Left forelimb (tissue), 1 donor: ENCODE data around the gene DCAF17.
"Not testable (repeated sequence)": the region's sequence is repeated elsewhere in the genome, so short reads cannot be mapped to it uniquely, and the experiment has no call there.

Experiments
- DNase-seq: peaks from one replicate; pipeline ENCODE4 v3.0.0-alpha.2; 2018; ENCODE audit warnings: low spot score

DCAF17 gene

DNA sequence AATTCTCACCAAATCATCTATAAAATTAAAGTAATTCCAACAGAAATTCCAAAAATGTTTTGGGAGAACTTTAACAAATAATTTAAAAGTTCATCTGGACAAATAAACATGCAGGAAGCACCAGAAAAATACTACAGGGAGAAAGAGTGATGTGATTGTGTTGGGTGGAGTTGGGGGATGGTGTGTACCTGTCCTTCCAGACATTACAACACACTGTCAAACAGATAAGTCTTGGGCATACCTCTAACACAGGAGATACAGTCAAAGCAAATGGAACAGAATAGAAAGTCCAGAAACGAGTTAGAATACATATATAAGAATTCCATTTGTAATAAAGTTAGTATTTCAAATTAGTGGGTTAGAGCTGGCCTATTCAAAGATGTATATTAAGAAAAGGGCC, 22.8 kb upstream of the DCAF17 start:
- no peak for DNase-seq

DNA sequence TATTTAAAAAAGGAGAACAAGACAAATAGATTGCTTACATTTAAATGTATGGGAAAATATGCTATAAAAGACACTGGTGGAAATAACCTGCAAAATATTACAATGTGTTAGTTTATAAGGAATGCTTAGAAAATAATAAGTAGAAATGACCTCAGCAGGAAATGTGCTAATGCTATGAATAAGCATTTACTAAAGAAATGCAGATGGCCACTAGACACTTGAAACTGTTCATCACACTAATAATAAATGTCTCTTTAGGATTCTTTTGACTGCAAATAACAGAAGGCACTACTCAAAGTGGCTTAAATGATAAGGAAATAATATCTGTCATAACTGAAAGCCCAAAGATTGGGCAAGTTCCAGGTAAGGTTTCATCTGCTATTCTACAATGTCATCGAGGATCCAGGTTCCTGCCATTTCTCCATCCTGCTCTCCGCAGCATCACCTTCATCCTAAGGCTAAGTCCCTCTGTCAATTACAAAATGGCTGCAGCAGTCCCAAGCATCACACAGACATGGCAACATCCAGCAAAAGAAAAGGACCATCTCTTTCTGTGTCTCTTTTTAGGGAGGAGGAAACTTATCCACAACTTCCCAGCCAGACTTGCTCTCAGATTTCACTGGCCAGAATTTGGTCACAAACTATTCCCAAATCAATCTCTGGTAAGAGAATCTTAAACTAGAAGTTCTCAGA, 22.1 kb upstream of the DCAF17 start:
- no peak for DNase-seq

DNA sequence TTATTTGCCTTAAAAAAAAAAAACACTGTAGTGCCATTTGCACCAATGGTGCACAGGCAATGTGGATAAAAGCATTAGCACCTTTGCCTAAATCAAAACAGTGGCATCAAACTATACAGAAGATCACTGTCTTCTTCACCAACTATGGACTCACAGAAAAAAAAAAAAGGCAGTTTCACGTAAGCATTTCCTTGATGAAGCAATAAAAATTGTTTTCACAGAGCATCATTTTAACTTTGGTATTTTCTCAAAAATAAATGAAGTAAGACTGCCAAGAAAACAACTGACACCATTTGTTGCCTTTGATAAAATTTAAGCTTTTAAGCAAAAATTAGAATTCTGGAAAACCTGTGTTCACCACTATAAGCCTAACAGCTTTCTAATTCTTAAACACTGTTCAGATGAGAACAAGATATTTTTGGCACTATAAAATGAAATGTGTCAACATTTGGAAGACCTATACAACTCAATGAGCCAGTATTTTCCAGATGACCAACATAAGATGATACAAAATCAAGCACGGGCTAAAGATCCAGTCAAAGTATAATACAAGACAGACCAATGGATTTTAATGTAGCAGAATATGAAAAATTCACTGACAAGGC, 21.4 kb upstream of the DCAF17 start:
- no peak for DNase-seq

DNA sequence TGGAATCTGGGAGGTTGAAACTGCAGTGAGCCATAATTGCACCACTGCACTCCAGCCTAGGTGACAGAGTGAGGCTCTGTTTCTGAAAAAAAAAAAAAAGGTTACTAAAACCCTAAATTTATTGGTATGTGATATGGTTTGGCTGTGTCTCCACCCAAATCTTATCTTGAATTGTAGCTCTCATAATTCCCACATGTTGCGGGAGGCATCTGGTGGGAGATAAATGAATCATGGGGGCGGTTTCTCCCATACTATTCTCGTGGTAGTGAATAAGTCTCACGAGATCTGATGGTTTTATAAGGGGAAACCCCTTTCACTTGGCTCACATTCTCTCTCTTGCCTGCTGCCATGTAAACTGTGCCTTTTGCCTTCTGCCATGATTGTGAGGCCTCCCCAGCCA, 19.4 kb upstream of the DCAF17 start:
- DNase-seq: not testable (repeated sequence)

DNA sequence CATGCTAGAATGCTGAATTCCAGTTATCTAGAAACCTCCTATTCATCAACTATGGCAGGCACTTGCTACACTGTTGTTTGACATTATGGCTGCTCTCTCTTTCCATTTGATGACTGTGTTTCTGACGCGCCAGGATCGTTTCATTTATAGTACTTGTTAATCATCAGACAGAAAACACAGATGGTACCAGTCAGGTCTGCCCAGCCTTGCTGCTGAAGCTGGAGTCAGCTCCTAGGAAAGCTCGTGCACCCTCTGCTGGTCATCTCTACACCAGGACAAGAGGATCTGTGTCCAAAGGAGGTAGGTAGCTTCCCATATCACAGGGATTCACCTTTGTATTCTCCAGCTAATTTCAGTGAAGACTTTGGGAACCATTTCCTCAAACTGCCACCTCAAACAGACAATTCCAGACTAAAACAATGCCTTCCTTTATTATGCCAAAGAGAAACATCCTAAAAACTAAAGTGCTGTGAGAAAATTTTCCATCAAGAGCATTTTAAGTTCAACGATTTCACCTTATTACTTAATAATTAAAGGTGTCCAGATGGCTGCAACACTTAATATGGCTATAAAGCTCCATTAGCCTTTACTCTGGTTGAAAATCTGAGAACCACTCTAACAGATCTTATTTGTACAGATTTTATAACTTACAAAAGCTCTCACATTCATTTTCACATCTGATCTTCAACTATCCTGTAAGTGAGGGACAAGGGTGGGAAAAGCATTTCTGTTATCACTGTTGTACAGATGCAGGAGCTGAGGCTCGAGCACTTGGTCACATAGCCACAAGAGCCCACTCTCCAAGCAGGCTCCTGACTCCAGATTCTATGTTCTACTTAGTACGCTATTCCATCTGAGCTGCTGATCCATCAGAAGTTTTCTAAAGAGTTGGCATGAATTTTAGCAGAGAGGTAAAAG, 17.8 kb upstream of the DCAF17 start:
- DNase-seq: peak; percentile 73

DNA sequence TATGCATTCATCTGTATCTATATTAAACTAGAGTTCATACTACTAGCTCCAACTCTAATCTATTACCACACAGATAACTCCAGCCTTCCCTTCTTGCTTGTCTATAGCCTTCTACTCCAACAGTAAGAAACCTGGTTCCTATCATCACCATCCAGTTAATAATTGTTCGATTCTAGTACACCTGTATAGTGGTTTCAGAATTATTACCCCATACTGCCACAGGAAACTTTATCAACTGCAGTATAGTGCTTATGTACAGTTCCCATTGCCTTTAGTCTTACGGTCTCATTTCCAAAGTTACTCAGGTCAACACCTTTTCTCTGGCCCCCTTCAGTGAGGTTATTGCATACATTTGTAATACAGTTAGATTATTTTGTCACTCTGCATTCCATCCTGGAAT, 14.7 kb upstream of the DCAF17 start:
- no peak for DNase-seq

DNA sequence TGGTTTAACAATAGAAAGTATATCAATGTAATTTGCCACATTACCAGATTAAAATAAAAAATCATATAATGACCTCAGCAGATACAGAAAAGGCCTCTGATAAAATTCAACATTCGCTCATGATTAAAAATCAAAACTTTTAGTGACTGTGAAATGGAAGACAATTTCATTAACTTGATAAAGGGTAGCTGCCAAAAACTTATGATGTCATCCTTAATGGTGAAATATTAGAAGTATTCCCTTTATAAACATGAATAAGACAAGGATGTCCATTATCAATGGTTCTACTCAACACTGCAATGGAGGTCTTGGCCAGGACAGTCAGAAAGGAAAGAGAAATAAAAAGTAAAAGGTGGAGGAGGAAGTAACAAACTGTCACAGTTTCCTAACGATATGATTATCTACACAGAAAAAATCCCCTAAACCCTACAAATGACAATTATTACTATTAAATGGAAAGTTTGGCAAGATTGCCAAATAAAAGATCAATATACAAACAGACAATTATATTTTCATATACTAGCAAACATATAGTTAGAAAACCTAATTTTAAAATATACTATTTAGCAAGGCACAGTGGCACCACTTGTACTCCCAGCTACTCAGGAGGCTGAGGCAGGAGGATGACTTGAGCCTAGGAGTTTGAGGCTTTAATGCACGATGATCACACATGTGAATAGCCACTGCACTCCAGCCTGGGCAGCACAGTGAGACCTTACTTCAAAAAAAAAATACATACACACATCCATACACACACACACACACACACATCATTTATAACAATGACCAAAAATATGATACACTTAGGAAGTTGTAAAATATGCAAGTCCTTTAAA, 13.1 kb upstream of the DCAF17 start:
- no peak for DNase-seq

DNA sequence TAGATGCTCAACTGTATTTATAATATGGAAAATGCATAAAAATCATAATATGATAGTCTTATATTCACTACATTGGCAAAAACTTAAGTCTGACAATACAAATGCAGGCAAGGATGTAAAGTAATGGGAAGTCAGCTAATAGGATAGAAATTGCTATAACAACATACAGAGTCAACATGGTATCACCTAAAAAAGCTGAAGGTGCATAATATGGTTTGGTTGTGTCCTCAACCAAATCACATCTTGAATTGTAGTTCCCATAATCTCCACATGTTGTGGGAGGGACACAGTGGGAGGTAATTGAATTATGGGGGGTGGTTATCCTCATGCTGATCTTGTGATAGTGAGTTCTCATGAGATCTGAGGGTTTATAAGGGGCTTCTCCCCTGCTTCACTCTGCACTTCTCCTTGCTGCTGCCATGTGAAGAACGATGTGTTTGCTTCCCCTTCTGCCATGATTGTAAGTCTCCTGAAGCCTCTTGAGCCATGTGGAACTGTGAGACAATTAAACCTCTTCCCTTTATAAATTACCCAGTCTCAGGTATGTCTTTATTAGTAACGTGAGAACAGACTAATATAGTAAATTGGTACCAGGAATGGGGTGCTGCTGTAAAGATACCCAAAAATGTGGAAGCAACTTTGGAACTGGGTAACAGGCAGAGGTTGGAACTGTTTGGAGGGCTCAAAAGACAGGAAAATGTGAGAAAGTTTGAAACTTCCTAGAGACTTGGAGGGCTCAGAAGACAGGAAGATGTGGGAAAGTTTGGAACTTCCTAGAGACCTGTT, 11.1 kb upstream of the DCAF17 start:
- DNase-seq: not testable (repeated sequence)

DNA sequence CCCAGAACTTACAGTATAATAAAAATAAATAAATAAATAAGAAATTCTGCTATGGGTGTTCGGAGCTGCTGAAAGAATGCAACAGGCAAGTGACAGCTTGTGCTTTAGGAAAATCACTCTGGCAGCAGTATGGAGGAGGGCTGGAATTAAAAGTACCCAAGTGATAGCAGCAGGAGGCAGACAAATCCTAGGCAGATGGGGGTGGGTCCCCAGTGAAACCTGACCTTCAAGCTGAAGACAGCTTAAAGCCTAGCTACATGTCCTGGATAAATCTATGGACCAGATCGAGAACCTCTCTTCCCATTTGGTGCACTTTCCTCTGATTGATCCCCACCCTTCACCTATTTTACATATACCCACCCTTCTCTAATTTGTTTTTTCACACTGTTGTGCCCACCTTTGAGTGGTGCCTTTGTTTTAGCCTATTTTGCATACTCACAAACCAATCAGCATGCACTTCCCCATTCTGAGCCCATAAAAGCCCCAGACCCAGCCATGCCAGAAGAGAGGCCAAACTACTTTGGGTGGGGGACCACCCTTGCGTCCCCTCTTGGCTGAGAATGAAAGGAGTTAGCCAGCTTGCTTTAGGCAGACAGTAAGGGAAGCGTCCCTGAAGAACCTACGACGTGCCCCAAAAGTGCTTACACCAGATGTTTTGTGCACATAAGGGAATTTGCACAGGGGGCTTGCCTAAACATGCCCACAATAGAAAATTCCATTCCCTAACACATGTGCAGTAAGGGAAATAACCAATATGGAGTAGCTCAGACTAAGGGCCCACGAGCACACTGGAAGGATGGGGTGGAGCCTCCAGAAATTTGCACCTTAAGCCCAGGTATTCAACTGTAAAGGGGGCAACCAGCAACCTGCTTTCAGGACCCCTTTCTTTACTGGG, 3.3 kb upstream of the DCAF17 start:
- no peak for DNase-seq

DNA sequence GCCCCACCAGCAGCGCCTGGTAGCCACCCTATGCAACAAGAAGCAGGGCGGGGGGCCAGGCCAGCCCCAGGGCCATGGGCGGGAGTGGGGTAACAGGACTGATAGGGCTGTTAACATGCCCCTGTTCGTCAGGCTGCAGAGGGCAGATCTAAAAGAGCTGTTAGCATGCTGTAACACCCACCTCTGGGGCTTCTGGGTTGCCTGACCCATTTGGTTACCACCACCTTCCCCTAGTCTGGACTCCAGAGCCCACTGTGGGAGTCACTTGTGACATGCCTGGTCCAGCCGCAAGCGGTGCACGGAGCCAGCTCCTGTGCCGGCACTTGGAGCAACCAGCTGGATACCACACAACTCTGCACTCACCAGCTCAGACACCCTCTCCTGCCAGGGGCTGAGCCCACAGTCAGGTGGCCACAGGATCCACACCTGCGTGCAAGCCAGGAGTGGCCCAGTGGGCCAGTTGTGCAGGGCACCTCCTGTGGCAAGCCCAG, 2.3 kb upstream of the DCAF17 start:
- DNase-seq: no peak

DNA sequence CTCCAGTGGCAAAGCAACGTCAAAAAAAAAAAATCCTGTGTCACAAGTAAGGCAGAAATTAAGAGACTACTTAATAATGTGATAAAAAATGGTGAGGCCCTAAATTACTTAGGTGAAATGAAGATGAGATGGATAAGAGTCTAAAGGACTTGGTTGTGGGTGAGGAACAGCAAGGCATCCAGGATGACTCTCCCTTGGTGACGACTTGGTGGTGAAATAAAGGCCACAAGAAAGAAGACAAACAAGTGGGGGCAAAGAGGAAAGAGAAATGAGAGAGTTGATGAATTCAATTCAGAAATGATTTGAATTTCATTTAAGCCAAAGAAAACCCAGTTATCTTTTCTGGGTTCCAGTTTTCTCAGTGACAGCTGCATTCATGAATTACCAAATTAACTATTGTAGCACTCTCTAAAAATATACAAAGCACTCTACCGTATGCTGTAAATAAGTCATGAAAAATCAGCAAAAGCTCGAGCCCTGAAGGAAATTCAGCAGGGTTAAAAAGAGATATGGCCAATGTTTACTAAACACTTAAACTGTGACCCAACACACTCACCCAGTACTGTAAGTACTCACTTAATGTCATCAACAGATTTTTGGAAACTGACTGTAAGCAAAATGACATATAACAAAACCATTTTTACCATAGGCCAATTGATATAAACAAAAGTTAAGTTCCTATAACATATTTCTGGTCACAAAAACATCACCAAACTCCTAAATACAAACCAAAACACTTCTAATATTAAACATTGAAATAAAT, 1.6 kb upstream of the DCAF17 start:
- no peak for DNase-seq

DNA sequence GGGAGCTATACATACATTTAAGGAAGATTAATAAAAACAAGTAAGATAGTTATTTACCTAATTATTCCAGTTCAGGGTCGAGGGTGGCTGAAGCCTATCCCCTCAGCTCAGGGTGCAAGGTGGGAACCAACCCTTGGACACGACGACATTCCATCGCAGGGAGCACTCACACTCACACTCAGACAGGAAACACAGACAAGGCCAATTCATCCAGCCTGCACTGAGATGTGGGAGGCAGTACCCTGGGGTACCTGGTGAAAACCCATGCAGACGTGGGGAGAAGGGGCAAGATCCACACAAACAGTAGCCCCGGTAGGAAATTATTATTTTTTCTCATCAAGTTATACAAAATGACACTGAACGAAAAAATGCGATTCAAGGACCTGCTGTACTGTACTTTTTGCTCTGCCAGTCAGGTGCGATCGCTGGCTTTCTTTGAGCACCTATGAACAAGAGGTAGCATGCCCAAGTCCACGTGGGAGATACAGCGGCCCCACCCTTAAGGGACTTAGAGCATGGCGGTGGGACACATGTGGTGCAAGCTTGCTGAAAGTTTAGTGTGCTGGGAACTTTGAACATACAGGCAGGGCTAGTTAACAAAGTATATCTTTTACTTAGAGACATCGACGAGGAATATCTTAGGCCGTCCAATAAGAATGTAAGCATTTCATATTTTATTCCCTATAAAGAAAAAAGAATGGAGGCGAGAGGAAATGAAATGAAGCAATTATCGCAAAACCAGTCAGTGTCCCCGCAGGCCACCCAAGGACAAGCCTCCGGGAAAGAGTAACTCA, 860 bp upstream of the DCAF17 start:
- no peak for DNase-seq

DNA sequence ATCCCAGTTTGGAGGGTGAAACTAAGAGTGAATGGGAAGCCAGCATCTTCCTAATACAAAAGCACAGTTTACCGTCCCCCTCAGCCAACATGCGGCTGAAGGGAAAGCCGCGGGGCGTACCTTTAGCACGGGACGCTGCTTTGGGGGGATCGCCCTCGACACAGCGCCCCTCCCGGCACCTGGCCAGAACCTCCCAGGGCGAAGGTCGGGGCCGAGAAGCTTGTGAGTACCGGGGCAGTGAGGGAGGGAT, 338 bp upstream of the DCAF17 start, which contains the start of gene METTL8:
Gene METTL8, minus strand, starts transcription at position 228 of the 250 bp plus-strand sequence. CDS start 41,805 bp downstream, outside the sequence.
- no peak for DNase-seq

DNA sequence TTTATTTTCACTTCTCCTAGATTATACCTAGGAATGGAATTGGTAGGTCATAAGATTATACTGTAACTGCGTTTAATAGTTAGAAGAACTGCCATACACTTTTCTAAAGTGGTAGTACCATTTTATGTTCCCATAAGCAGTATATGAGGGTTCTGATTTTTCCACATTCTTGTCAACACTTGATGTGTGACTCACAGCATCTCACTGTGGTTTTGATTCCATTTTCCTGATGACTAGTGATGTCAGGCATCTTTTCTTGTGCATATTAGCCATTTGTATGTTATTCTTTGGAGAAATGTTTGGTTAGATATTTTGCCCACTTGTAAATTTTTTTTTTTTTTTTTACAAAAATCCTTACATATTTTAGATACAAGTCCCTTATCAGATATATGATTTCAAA, 2.3 kb downstream of the DCAF17 start:
- DNase-seq: no peak

DNA sequence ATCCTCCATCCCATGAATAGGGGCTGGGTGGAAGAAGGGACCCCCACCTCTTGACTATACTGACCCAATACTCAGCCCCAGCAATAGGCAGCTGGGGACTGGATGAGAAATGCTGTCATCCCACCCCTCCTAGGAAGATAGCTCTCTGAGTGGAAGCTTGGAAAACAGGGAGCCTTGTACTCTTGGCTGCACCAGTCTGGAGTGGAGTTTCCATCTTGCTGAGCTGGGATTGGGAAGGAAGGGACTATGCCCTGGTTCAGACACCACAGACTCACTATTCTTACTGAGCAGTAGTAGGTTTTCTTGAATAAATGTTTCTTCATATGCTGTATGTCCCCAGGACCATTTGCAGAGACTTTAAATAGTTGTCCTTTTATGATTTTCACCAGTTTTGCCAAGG, 7.4 kb downstream of the DCAF17 start:
- DNase-seq: no peak

DNA sequence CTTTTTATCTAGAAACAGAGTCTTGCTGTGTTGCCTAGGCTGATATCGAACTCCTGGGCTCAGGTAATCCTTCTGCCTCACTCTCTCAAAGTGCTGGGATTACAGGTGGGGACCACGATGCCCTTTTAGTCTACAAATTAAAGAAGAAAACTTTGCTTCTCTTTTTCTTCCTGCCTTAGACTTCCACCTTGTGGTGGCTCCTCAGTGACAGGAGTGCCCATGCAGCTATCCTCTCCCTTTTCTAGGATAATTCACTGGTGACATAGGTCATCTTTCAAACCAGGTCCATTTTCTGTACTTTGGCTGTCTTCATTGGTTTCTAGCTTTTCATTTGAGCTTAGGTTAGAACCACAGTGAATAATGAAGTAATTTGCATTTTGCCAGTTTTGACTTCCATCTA, 13.6 kb downstream of the DCAF17 start:
- DNase-seq: no peak

DNA sequence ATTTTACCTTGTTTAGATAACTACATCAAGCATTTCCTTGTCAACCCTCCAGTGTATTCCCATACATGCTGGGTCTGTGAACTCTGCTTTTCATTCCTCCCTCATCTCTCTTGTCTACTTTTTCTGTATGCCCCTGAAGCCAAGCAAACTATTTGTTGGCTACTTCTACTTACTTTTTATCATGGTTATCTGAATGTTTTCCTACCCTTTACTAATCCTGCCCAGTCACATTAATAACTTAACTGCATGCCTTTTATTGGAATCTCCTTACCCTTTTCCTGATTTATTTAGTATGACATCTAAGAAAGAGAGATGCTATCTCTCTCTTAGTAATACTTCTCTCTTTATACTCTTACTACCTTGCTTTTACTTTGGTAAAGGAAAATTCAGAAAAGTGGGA, 17.0 kb downstream of the DCAF17 start:
- DNase-seq: no peak

DNA sequence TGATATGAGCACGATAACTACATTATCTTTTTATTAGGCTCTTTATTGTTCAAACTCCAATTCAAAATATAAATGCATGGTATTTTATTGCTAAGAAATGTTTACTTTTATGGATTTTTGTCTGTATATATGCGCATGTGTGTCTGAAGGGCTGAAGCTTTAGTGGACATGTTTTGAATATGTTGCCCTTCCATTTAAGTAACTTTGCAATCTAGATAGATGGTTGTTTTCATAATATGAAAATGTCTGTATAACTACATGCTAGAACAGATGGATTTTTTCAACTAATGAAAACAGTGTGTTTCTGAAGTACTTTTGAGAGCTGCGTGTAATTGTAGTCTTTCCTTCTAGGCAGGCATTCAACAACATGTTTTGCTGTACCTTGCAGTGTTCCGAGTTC, 18.7 kb downstream of the DCAF17 start:
- DNase-seq: no peak

DNA sequence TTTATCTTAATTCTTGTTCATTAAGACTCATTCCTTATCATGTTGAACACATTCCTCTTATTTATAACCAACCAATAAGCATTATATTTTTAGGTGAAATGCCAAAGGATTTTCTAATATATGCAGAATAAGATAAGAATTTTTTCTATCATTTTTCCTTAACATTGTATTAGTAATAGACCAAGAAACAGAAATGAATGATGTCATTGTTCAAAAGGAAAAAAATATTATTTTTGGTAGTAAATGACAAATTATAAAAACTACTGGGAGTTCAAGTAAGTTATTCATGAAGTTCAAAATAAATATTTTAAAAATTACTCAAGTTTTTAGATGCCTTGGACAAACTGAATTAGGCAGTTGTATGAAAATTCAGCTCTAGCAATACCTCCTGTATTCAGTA, 25.5 kb downstream of the DCAF17 start:
- DNase-seq: no peak
